ENCODE measurements around the gene TRERF1. TPM values are rescaled to one million over a fixed set of nuclear protein-coding genes. Genes with fewer than 3 reads are reported as not detected.

The TRERF1 gene
- total RNA-seq, 1 experiment from 2014 or later: 22.3 TPM

- ChIA-PET POLR2A (no interaction called here), CTCF (interaction anchor here (0.7 to 2.4 kb wide), 7 partner anchors 8 to 167 kb away, joined by 3 to 8 read pairs (median 3); partner anchors contain the start of gene UBR2)
- Mint-ChIP-seq H3K9me3 (no peaks in the 10 kb centered on the region), H3K27me3 (ENCODE audit: low read depth) (no peaks in the 10 kb centered on the region), H3K36me3 (no peaks in the 10 kb centered on the region), H3K27ac (0 out of 2 replicates have a peak overlapping the region, but pooled peaks have one; percentile 9), H3K4me1 (peaks cover 62% of the 10 kb centered on the region), H3K4me3 (no peak overlapping the region)
- no peak for TF ChIP-seq NFYB (CRISPR knock-in tag; conservative IDR thresholded peaks at IDR 0.05; ENCODE audit: low read depth)
- no peak for TF ChIP-seq ESRRA (CRISPR knock-in tag; IDR thresholded peaks at IDR 0.05; ENCODE audit: borderline replicate concordance)
- no peak for TF ChIP-seq OVOL2 (CRISPR knock-in tag; IDR thresholded peaks at IDR 0.05; ENCODE audit: borderline replicate concordance)
- no peak for TF ChIP-seq NR2C2 (CRISPR knock-in tag; IDR thresholded peaks at IDR 0.05)
- no peak for TF ChIP-seq ZNF138 (CRISPR knock-in tag; conservative IDR thresholded peaks at IDR 0.05)
- TF ChIP-seq HMGA2 (CRISPR knock-in tag; IDR thresholded peaks at IDR 0.05): no peak
- no peak for TF ChIP-seq E2F1 (CRISPR knock-in tag; IDR thresholded peaks at IDR 0.05)
- TF ChIP-seq MYBL2 (CRISPR knock-in tag; IDR thresholded peaks at IDR 0.05): no peak
- no peak for TF ChIP-seq GRHL2 (CRISPR knock-in tag; IDR thresholded peaks at IDR 0.05; ENCODE audit: insufficient replicate concordance, severe bottlenecking)
- no peak for TF ChIP-seq EMX1 (CRISPR knock-in tag; IDR thresholded peaks at IDR 0.05)
- no peak for TF ChIP-seq CREM (CRISPR knock-in tag; IDR thresholded peaks at IDR 0.05)
- TF ChIP-seq USF1 (CRISPR knock-in tag; IDR thresholded peaks at IDR 0.05): no peak
- no peak for TF ChIP-seq MLX (CRISPR knock-in tag; IDR thresholded peaks at IDR 0.05)
- no peak for TF ChIP-seq FOXK1 (CRISPR knock-in tag; IDR thresholded peaks at IDR 0.05)
- no peak for TF ChIP-seq RELA (CRISPR knock-in tag; IDR thresholded peaks at IDR 0.05; ENCODE audit: borderline replicate concordance)
- TF ChIP-seq RORB (CRISPR knock-in tag; IDR thresholded peaks at IDR 0.05): no peak
- no peak for TF ChIP-seq ZNF425 (CRISPR knock-in tag; conservative IDR thresholded peaks at IDR 0.05)
- TF ChIP-seq TCF7 (CRISPR knock-in tag; IDR thresholded peaks at IDR 0.05; ENCODE audit: low read depth): no peak
- no peak for TF ChIP-seq PRDM15 (CRISPR knock-in tag; IDR thresholded peaks at IDR 0.05)
- ATAC-seq (peak; percentile 83), DNase-seq (ENCODE audit: low spot score) (peak; percentile 49)
These were observed 55.0 kb downstream of the TRERF1 start for GRCh38 chr6:42396720-42397119.

Measured in WTC11 (cell line).